ENCODE results near the gene AGK. TPM values are rescaled to one million over a fixed set of nuclear protein-coding genes. Genes with fewer than 3 reads are reported as not detected.
"Not testable (repeated sequence)": the region's sequence is repeated elsewhere in the genome, so short reads cannot be mapped to it uniquely, and the experiment has no call there.

AGK gene
- total RNA-seq, 5 donors from 2014 or later (not counting 1 experiment from before 2014, with no cell fraction given) = 22.1 to 39.7 (median 28.8) TPM

DNA sequence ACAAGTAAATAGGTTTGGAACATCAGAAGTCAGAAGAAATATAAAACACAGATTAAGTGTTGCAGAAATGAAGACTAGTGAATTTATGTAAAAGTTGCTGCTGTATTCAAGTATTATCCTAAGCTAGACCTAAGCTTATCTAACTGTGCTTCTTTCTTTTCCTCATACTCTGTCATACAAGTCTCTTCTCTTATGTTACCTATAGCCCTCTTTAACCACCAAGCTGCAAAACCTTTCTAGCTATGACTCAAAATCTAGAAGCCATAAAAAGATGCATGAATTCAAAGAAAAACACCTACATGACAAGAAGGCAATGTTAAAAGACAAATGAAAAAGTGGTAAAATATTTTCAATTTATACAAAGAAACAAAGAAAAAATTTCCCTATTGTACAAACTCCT is 127.8 kb downstream of the AGK start:
- ChIA-PET POLR2A (no interaction called here), CTCF (interaction anchor here in 1 of 2 donors (1.1 kb wide), 1 partner anchor 59 kb away, joined by 3 read pairs; the partner anchor contains the start of gene SSBP1)
- peaks cover 8 to 36% of the 10 kb centered on the region in 2 donors for H3K36me3 ChIP-seq (ENCODE audit: control insufficient read depth in 2 of 2, extremely low read depth in 1 of 2, insufficient read depth in 1 of 2, low read length in 1 of 2)
- Mint-ChIP-seq H3K27me3 (no peaks in the 10 kb centered on the region), H3K27ac (no peak overlapping the region), H3K9me3 (no peaks in the 10 kb centered on the region), H3K4me3 (no peak overlapping the region), H3K36me3 (peaks cover 37% of the 10 kb centered on the region), H3K4me1 (peaks cover 0 to 4% (median 4%) of the 10 kb centered on the region in 3 donors)
- DNase-seq (no peak), ATAC-seq (replicated peaks in 1 of 4) (no peak)
- no peak overlapping the region for H3K27ac ChIP-seq (ENCODE audit: low read length)
- no peaks in the 10 kb centered on the region for H3K9me3 ChIP-seq
- no peaks in the 10 kb centered on the region for H3K4me1 ChIP-seq (ENCODE audit: control insufficient read depth in 1 of 2, extremely low read depth in 1 of 2, insufficient read depth in 2 of 2, low read length in 2 of 2)
- H3K4me3 ChIP-seq (ENCODE audit: control insufficient read depth in 1 of 2, extremely low read depth in 1 of 2, low read length in 1 of 2) = no peak overlapping the region
- H3K27me3 ChIP-seq (replicated peaks in 1 of 2; ENCODE audit: control insufficient read depth in 2 of 2, extremely low read depth in 1 of 2, insufficient read depth in 2 of 2, low read length in 1 of 2) = no peaks in the 10 kb centered on the region

GRCh38 chr7:141685285-141686023 is 134.2 kb downstream of the AGK start:
- DNase-seq (no peak), ATAC-seq (replicated peaks in 1 of 4) (no peak)
- H3K4me1 Mint-ChIP-seq = peaks cover 7 to 21% (median 20%) of the 10 kb centered on the region in 3 donors
- no peaks in the 10 kb centered on the region for H3K27me3 Mint-ChIP-seq
- H3K4me3 Mint-ChIP-seq = no peak overlapping the region
- H3K9me3 ChIP-seq = no peaks in the 10 kb centered on the region
- H3K36me3 ChIP-seq (ENCODE audit: control insufficient read depth in 2 of 2, extremely low read depth in 1 of 2, insufficient read depth in 1 of 2, low read length in 1 of 2) = peaks cover 11 to 45% of the 10 kb centered on the region in 2 donors
- ChIA-PET CTCF (interaction anchor here in 1 of 2 donors (0.6 kb wide), 1 partner anchor 10 kb away, joined by 3 read pairs; no protein-coding TSS in a partner anchor), POLR2A (interaction anchor here in 1 of 2 donors (0.6 kb wide), 1 partner anchor 10 kb away, joined by 3 read pairs; no protein-coding TSS in a partner anchor)
- H3K4me3 ChIP-seq (ENCODE audit: control insufficient read depth in 1 of 2, extremely low read depth in 1 of 2, low read length in 1 of 2) = no peak overlapping the region
- H3K4me1 ChIP-seq (ENCODE audit: control insufficient read depth in 1 of 2, extremely low read depth in 1 of 2, insufficient read depth in 2 of 2, low read length in 2 of 2) = no peaks in the 10 kb centered on the region
- 97% methylated on average over 25 of the region's 27 CpGs for WGBS (ENCODE audit: insufficient coverage)
- peaks cover 54% of the 10 kb centered on the region for H3K36me3 Mint-ChIP-seq
- H3K27me3 ChIP-seq (replicated peaks in 1 of 2; ENCODE audit: control insufficient read depth in 2 of 2, extremely low read depth in 1 of 2, insufficient read depth in 2 of 2, low read length in 1 of 2) = no peaks in the 10 kb centered on the region
- no peaks in the 10 kb centered on the region for H3K9me3 Mint-ChIP-seq
- no peak overlapping the region for H3K27ac ChIP-seq (ENCODE audit: low read length)
- no peak overlapping the region for H3K27ac Mint-ChIP-seq

- peaks cover 7 to 39% of the 10 kb centered on the region in 2 donors for H3K36me3 ChIP-seq (ENCODE audit: control insufficient read depth in 2 of 2, extremely low read depth in 1 of 2, insufficient read depth in 1 of 2, low read length in 1 of 2)
- 100% methylated on average over 2 of the region's 3 CpGs for WGBS (ENCODE audit: insufficient coverage)
- Mint-ChIP-seq H3K9me3 (no peaks in the 10 kb centered on the region), H3K36me3 (peaks cover 50% of the 10 kb centered on the region), H3K4me3 (no peak overlapping the region), H3K27ac (no peak overlapping the region), H3K27me3 (no peaks in the 10 kb centered on the region), H3K4me1 (peaks cover 7 to 23% (median 22%) of the 10 kb centered on the region in 3 donors)
- H3K9me3 ChIP-seq = no peaks in the 10 kb centered on the region
- POLR2A ChIA-PET = no interaction called here
- H3K27ac ChIP-seq (ENCODE audit: low read length) = no peak overlapping the region
- no peak for DNase-seq
- CTCF ChIA-PET = interaction anchor here in 1 of 2 donors (0.5 kb wide), 1 partner anchor 680 kb away, joined by 5 read pairs; no protein-coding TSS in a partner anchor
- no peaks in the 10 kb centered on the region for H3K27me3 ChIP-seq (replicated peaks in 1 of 2; ENCODE audit: control insufficient read depth in 2 of 2, extremely low read depth in 1 of 2, insufficient read depth in 2 of 2, low read length in 1 of 2)
- ATAC-seq (replicated peaks in 1 of 4) = no peak
- no peak overlapping the region for H3K4me3 ChIP-seq (ENCODE audit: control insufficient read depth in 1 of 2, extremely low read depth in 1 of 2, low read length in 1 of 2)
- no peaks in the 10 kb centered on the region for H3K4me1 ChIP-seq (ENCODE audit: control insufficient read depth in 1 of 2, extremely low read depth in 1 of 2, insufficient read depth in 2 of 2, low read length in 2 of 2)
Measured at GRCh38 chr7:141686074-141686473, 134.9 kb downstream of the AGK start.

GRCh38 chr7:141686670-141687069 is 135.5 kb downstream of the AGK start:
- no peaks in the 10 kb centered on the region for H3K27me3 Mint-ChIP-seq
- no peak overlapping the region for H3K4me3 ChIP-seq (ENCODE audit: control insufficient read depth in 1 of 2, extremely low read depth in 1 of 2, low read length in 1 of 2)
- no peaks in the 10 kb centered on the region for H3K4me1 ChIP-seq (ENCODE audit: control insufficient read depth in 1 of 2, extremely low read depth in 1 of 2, insufficient read depth in 2 of 2, low read length in 2 of 2)
- 98% methylated on average over 5 of the region's 6 CpGs for WGBS (ENCODE audit: insufficient coverage)
- peaks cover 7 to 33% of the 10 kb centered on the region in 2 donors for H3K36me3 ChIP-seq (ENCODE audit: control insufficient read depth in 2 of 2, extremely low read depth in 1 of 2, insufficient read depth in 1 of 2, low read length in 1 of 2)
- ChIA-PET POLR2A (interaction anchor here (0.6 kb wide), 2 partner anchors 42 to 81 kb away, joined by 3 to 5 read pairs; no protein-coding TSS in a partner anchor), CTCF (interaction anchor here in 1 of 2 donors (0.5 to 0.7 kb wide), 2 partner anchors 680 to 1576 kb away, joined by 3 to 5 read pairs; no protein-coding TSS in a partner anchor)
- H3K4me1 Mint-ChIP-seq = peaks cover 8 to 25% (median 22%) of the 10 kb centered on the region in 3 donors
- no peaks in the 10 kb centered on the region for H3K27me3 ChIP-seq (replicated peaks in 1 of 2; ENCODE audit: control insufficient read depth in 2 of 2, extremely low read depth in 1 of 2, insufficient read depth in 2 of 2, low read length in 1 of 2)
- DNase-seq (no peak), ATAC-seq (replicated peaks in 1 of 4) (no peak)
- H3K36me3 Mint-ChIP-seq = peaks cover 46% of the 10 kb centered on the region
- no peaks in the 10 kb centered on the region for H3K9me3 Mint-ChIP-seq
- no peak overlapping the region for H3K27ac Mint-ChIP-seq
- no peak overlapping the region for H3K4me3 Mint-ChIP-seq
- no peak overlapping the region for H3K27ac ChIP-seq (ENCODE audit: low read length)
- no peaks in the 10 kb centered on the region for H3K9me3 ChIP-seq

GRCh38 chr7:141688043-141688442 is 136.8 kb downstream of the AGK start:
- Histone ChIP-seq H3K27me3 (replicated peaks in 1 of 2; ENCODE audit: control insufficient read depth in 2 of 2, extremely low read depth in 1 of 2, insufficient read depth in 2 of 2, low read length in 1 of 2) (no peaks in the 10 kb centered on the region), H3K4me3 (ENCODE audit: control insufficient read depth in 1 of 2, extremely low read depth in 1 of 2, low read length in 1 of 2) (no peak overlapping the region), H3K4me1 (ENCODE audit: control insufficient read depth in 1 of 2, extremely low read depth in 1 of 2, insufficient read depth in 2 of 2, low read length in 2 of 2) (no peaks in the 10 kb centered on the region), H3K36me3 (ENCODE audit: control insufficient read depth in 2 of 2, extremely low read depth in 1 of 2, insufficient read depth in 1 of 2, low read length in 1 of 2) (peaks cover 7 to 22% of the 10 kb centered on the region in 2 donors), H3K27ac (ENCODE audit: low read length) (no peak overlapping the region), H3K9me3 (no peaks in the 10 kb centered on the region)
- Mint-ChIP-seq H3K27me3 (no peaks in the 10 kb centered on the region), H3K9me3 (no peaks in the 10 kb centered on the region), H3K36me3 (peaks cover 40% of the 10 kb centered on the region), H3K27ac (no peak overlapping the region), H3K4me3 (no peak overlapping the region), H3K4me1 (peaks cover 19 to 35% (median 30%) of the 10 kb centered on the region in 3 donors)
- DNase-seq (no peak), ATAC-seq (replicated peaks in 1 of 4) (no peak)
- ChIA-PET CTCF (no interaction called here), POLR2A (no interaction called here)
- 100% methylated on average over 1 of the region's 5 CpGs for WGBS (ENCODE audit: insufficient coverage)

DNA sequence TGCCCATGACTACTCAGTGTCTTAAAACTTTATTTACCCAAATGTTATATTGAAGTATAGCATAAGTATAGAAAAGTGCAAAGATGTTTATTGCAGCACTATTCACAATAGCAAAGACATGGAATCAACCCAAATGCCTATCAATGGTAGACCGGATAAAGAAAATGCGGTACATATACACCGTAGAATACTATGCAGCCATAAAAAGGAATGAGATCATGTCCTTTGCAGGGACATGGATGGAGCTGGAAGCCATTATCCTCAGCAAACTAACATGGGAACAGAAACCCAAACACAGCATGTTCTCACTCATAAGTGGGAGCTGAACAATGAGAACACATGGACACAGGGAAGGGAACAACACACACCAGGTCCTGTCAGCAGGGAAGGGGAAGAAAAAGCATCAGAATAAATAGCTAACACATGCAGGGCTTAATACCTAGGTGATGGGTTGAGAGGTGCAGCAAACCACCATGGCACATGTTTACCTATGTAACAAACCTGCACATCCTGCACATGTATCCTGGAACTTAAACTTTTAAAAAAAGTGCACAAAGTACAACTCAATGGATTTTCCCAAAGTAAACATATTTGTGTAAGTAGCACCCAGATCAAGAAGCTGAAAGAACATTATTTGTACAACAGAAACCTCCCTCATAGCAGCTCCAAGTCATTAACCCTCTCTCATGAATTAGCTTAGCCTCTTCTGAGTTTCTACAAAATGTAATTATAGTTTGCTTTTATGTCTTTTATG is 138.0 kb downstream of the AGK start:
- H3K9me3 Mint-ChIP-seq; H3K4me3 ChIP-seq (ENCODE audit: control insufficient read depth in 1 of 2, extremely low read depth in 1 of 2, low read length in 1 of 2); DNase-seq; H3K27ac Mint-ChIP-seq; ATAC-seq (replicated peaks in 1 of 4); H3K4me1 ChIP-seq (ENCODE audit: control insufficient read depth in 1 of 2, extremely low read depth in 1 of 2, insufficient read depth in 2 of 2, low read length in 2 of 2); H3K27ac ChIP-seq (ENCODE audit: low read length); H3K27me3 ChIP-seq (replicated peaks in 1 of 2; ENCODE audit: control insufficient read depth in 2 of 2, extremely low read depth in 1 of 2, insufficient read depth in 2 of 2, low read length in 1 of 2); H3K27me3 Mint-ChIP-seq; H3K4me3 Mint-ChIP-seq; H3K9me3 ChIP-seq: not testable (repeated sequence)
- Mint-ChIP-seq H3K36me3 (peaks cover 36% of the 10 kb centered on the region), H3K4me1 (peaks cover 27 to 43% (median 37%) of the 10 kb centered on the region in 3 donors)
- H3K36me3 ChIP-seq (ENCODE audit: control insufficient read depth in 2 of 2, extremely low read depth in 1 of 2, insufficient read depth in 1 of 2, low read length in 1 of 2) = peaks cover 7 to 20% of the 10 kb centered on the region in 2 donors
- POLR2A ChIA-PET = interaction anchor here in 1 of 2 donors (0.6 kb wide), 1 partner anchor 1053 kb away, joined by 3 read pairs; no protein-coding TSS in a partner anchor
- WGBS (ENCODE audit: insufficient coverage) = no CpG with 5 or more reads among the region's 3 CpGs
- CTCF ChIA-PET = interaction anchor here (0.5 to 1.2 kb wide), 6 partner anchors 11 to 995 kb away, joined by 3 to 6 read pairs (median 3); partner anchors contain the start of gene WEE2 (in 1 of the 2)

All from T-cell (primary cell).